ENCODE measurements around the gene MSH3. TPM values are rescaled to one million over a fixed set of nuclear protein-coding genes. Genes with fewer than 3 reads are reported as not detected.

MSH3 gene
- polyA plus RNA-seq, 3 donors: 4.5 to 9.9 (median 8.0) TPM

DNA sequence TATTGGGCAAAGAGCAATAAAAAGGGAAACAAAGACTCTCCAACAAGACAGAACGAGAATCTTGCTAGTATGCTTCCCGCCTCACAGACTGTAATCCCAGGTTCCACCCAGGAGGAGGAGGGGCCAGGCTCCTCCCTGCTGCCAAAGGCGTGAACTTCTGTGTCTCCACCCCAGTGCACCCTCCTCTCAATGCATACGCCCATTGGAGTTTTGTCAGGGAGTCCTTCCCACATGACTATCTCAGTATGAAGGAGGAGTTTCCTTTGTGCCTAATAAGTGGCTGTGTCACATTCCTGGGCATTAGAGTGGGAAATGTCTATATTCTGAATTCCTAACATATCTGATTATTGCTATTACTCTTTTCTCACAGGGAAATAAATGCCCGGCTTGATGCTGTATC is 106.7 kb downstream of the MSH3 start:
- H2AFZ ChIP-seq (ENCODE audit: insufficient read depth, low read depth, low read length, poor library complexity, severe bottlenecking): no peak overlapping the region

DNA sequence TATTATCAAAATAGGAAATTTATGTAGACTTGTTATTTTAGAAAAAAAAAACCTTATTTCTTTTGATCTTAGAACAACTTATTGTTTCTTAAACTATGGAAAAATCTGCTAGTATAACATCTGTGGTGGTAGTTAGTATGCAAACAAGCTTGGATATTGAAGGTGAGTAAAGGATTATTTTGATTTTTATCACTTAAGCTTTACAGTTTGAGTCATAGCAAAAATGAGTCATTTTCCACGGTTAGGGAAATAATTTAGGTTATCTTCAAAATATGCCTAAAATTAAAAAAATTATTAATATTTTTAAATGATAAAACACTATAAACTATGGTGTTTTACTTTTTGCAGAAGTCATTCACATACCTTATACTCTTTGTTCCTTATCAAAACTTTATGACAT is 107.5 kb downstream of the MSH3 start:
- H3K9me3 Mint-ChIP-seq: no peaks in the 10 kb centered on the region
- H3K27me3 ChIP-seq (ENCODE audit: control insufficient read depth in 2 of 2, insufficient read depth in 2 of 2, low read length in 2 of 2): no peaks in the 10 kb centered on the region
- H3K4me1 ChIP-seq (ENCODE audit: control insufficient read depth in 1 of 2, insufficient read depth in 2 of 2, low read length in 2 of 2): no peaks in the 10 kb centered on the region
- no peaks in the 10 kb centered on the region for H3K9me3 ChIP-seq (replicated peaks in 1 of 2; ENCODE audit: control insufficient read depth in 1 of 2, insufficient read depth in 1 of 2, low read length in 2 of 2)
- no CpG with 5 or more reads among the region's 1 CpG for WGBS (ENCODE audit: insufficient coverage)
- no peaks in the 10 kb centered on the region for H3K27me3 Mint-ChIP-seq (ENCODE audit: low read depth in 3 of 3)
- no peak overlapping the region for H3K27ac Mint-ChIP-seq
- H3K27ac ChIP-seq (ENCODE audit: low read depth in 1 of 2, low read length in 2 of 2): no peak overlapping the region
- H3K79me2 ChIP-seq (ENCODE audit: insufficient read depth, low read length): no peaks in the 10 kb centered on the region
- peaks cover 13 to 64% of the 10 kb centered on the region in 2 donors for H3K36me3 ChIP-seq (replicated peaks in 1 of 2; ENCODE audit: control insufficient read depth in 1 of 2, insufficient read depth in 2 of 2, low read length in 2 of 2)
- DNase-seq: no peak
- H3K9ac ChIP-seq (ENCODE audit: insufficient read depth, low read length, poor library complexity, severe bottlenecking): no peak overlapping the region
- no peak overlapping the region for H2AFZ ChIP-seq (ENCODE audit: insufficient read depth, low read depth, low read length, poor library complexity, severe bottlenecking)
- H3K4me1 Mint-ChIP-seq: no peaks in the 10 kb centered on the region
- no peak overlapping the region for H3K4me2 ChIP-seq (replicated peaks; ENCODE audit: extremely low read depth, low read length, poor library complexity, severe bottlenecking)
- no peak overlapping the region for H3K4me3 Mint-ChIP-seq
- peaks cover 43 to 56% of the 10 kb centered on the region in 2 donors for H3K36me3 Mint-ChIP-seq
- TF ChIP-seq, protein P1, sequence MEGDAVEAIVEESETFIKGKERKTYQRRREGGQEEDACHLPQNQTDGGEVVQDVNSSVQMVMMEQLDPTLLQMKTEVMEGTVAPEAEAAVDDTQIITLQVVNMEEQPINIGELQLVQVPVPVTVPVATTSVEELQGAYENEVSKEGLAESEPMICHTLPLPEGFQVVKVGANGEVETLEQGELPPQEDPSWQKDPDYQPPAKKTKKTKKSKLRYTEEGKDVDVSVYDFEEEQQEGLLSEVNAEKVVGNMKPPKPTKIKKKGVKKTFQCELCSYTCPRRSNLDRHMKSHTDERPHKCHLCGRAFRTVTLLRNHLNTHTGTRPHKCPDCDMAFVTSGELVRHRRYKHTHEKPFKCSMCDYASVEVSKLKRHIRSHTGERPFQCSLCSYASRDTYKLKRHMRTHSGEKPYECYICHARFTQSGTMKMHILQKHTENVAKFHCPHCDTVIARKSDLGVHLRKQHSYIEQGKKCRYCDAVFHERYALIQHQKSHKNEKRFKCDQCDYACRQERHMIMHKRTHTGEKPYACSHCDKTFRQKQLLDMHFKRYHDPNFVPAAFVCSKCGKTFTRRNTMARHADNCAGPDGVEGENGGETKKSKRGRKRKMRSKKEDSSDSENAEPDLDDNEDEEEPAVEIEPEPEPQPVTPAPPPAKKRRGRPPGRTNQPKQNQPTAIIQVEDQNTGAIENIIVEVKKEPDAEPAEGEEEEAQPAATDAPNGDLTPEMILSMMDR (IDR thresholded peaks at IDR 0.05): no peak
- no peak overlapping the region for H3K4me3 ChIP-seq (replicated peaks in 1 of 3; ENCODE audit: low read depth in 2 of 3, low read length in 3 of 3)
- intact Hi-C loops (cut with micrococcal nuclease): no loop called here
- no peaks in the 10 kb centered on the region for H4K20me1 ChIP-seq (ENCODE audit: insufficient read depth, low read length)

More for the DNA sequence above, 106.7 kb downstream of the MSH3 start:
- Histone ChIP-seq H3K79me2 (ENCODE audit: insufficient read depth, low read length) (no peaks in the 10 kb centered on the region), H4K20me1 (ENCODE audit: insufficient read depth, low read length) (no peaks in the 10 kb centered on the region), H3K4me1 (ENCODE audit: control insufficient read depth in 1 of 2, insufficient read depth in 2 of 2, low read length in 2 of 2) (no peaks in the 10 kb centered on the region), H3K9ac (ENCODE audit: insufficient read depth, low read length, poor library complexity, severe bottlenecking) (no peak overlapping the region), H3K4me2 (replicated peaks; ENCODE audit: extremely low read depth, low read length, poor library complexity, severe bottlenecking) (no peak overlapping the region), H3K27me3 (ENCODE audit: control insufficient read depth in 2 of 2, insufficient read depth in 2 of 2, low read length in 2 of 2) (no peaks in the 10 kb centered on the region), H3K27ac (ENCODE audit: low read depth in 1 of 2, low read length in 2 of 2) (no peak overlapping the region), H3K36me3 (replicated peaks in 1 of 2; ENCODE audit: control insufficient read depth in 1 of 2, insufficient read depth in 2 of 2, low read length in 2 of 2) (peaks cover 13 to 64% of the 10 kb centered on the region in 2 donors), H3K9me3 (replicated peaks in 1 of 2; ENCODE audit: control insufficient read depth in 1 of 2, insufficient read depth in 1 of 2, low read length in 2 of 2) (no peaks in the 10 kb centered on the region), H3K4me3 (replicated peaks in 1 of 3; ENCODE audit: low read depth in 2 of 3, low read length in 3 of 3) (no peak overlapping the region)
- no peak for DNase-seq
- intact Hi-C loops (cut with micrococcal nuclease): no loop called here
- TF ChIP-seq, protein P1 (IDR thresholded peaks at IDR 0.05): no peak
- no peak overlapping the region for H3K4me3 Mint-ChIP-seq
- no peaks in the 10 kb centered on the region for H3K4me1 Mint-ChIP-seq
- no peaks in the 10 kb centered on the region for H3K27me3 Mint-ChIP-seq (ENCODE audit: low read depth in 3 of 3)
- H3K36me3 Mint-ChIP-seq: peaks cover 44 to 54% of the 10 kb centered on the region in 2 donors
- 100% methylated on average over 2 of the region's 5 CpGs for WGBS (ENCODE audit: insufficient coverage)
- no peaks in the 10 kb centered on the region for H3K9me3 Mint-ChIP-seq
- H3K27ac Mint-ChIP-seq: no peak overlapping the region
